Pancreas (tissue), 10 donors: ENCODE results near the gene EXOC4. TPM values are rescaled to one million over a fixed set of nuclear protein-coding genes. Genes with fewer than 3 reads are reported as not detected.

ENCODE experiments used
- ATAC-seq, 4 donors: fragments of 200-7000 bp; cut with Tn5 transposase; one replicate each; pipeline versions ENCODE4 v1.8.0 to v1.9.1; 2020; ENCODE audit warnings: mild to moderate bottlenecking in 4 of 4, moderate library complexity in 4 of 4
- DNase-seq, 6 donors: peaks; one replicate each; pipeline ENCODE4 v3.0.0-alpha.2; 2020
- FAIRE-seq: peaks from 2 replicates; lab custom pipeline; 2012; peaks lifted over from hg19 to GRCh38; lab: Jason Lieb, UNC
- H3K27ac ChIP-seq, 4 donors: fragments of 200-600 bp; sonication (generic); 1 replicate in 3 of 4; 2 replicates in 1 of 4; pipeline versions ENCODE4 v1.5.0 to v1.8.0; 2020
- H3K27me3 ChIP-seq, 4 donors: fragments of 200-600 bp; one replicate each; pipeline ENCODE4 v1.8.0; 2021
- H3K36me3 ChIP-seq, 3 donors: fragments of 200-600 bp; sonication (generic) in 1 of 3; one replicate each; pipeline versions ENCODE4 v1.5.0 to v1.8.0; 2020 to 2021
- H3K4me1 ChIP-seq, 3 donors: fragments of 200-600 bp; one replicate each; pipeline ENCODE4 v1.8.0; 2021
- H3K4me3 ChIP-seq, 4 donors: fragments of 200-600 bp; sonication (generic) in 2 of 4; one replicate each; pipeline versions ENCODE4 v1.5.0 to v1.8.0; 2020 to 2021
- H3K9me3 ChIP-seq, 4 donors: fragments of 200-600 bp; one replicate each; pipeline ENCODE4 v1.8.0; 2021
- WGBS, 2 donors: extraction: QIAGEN DNeasy Blood & Tissue Kit; methylation state at CpG; one replicate each; pipeline ENCODE4 v1.1.7; 2013; 5-methylcytosine and 5-hydroxymethylcytosine counted together
- intact Hi-C, 3 donors: fragments of 100-400 bp; cut with DNase I; formaldehyde crosslinking; loops; one replicate each; pipeline versions ENCODE4 v1.11.1 to v1.14.2; 2022
- polyA plus RNA-seq, 2 donors: library from polyadenylated mRNA; stranded (reverse); fragments of 200-250 nt; gene quantifications; one replicate each; pipeline ENCODE4 v1.2.3, GENCODE V29; 2013
- total RNA-seq, 6 donors: library from RNA; stranded (reverse); fragmentation: NEBNext Ultra II Directional in 4 of 6; extraction: Animal tissue kit (Norgen Biotek cat#: 25700) in 4 of 6; gene quantifications; one replicate each; pipeline versions ENCODE4 v1.2.1 to v1.2.4, GENCODE V29; 2021 to 2023
- TF ChIP-seq, protein P1 (sequence below), 4 donors: fragments of 200-600 bp; sonication (generic) in 3 of 4; IDR thresholded peaks; one replicate each; pipeline versions ENCODE4 v1.5.0 to v1.8.0; 2021; ENCODE audit warnings: antibody characterized with exemption in 4 of 4
- donor health status: healthy with polysubstance abuse.
- donor health status: DM: no; HTN: no; CAD: no; lungs with moderate emphysema.
- donor health status: DM: no; HTN: no; CAD: no.
- donor health status: control.
- donor health status: control.
- donor health status: Bipolar disorder and iron deficiency.
- donor health status: DM: yes; HTN: yes; CAD: no.
- donor health status: DM: no; HTN: no; CAD: no.
- donor health status: DM: no; HTN: no; CAD: no.
- donor health status: DM: yes; HTN: yes; CAD: no.

Gene EXOC4
- total and polyA plus RNA-seq, 8 donors, result 13.4 to 81.2 (median 53.8) TPM

DNA sequence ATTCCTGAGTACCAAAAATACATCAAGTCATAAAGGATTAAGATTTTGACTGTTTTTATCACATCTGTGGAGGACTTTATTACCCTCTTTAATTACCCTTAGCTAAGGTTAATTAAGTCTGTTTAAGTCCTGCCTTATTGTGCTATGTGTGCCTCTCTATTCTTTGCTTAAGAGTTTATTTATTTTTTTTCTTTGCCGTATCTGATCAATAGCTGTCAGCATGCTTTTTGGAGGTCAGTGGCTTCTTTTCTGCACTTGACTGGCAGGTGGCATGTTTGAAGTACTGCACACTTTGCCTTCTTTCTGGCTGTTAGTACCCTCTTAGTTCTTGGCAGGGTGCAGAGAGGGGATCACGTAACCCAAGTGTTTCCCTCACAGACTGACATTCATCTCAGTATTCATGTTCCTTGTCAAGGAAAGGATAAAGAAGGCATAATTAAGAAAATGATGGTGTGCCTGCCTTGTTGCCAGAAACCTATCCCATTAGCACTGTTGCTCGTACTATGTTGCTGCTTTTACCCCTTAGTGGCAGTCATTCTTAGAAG is 225.8 kb downstream of the EXOC4 start:
- ATAC-seq, result no peak
- intact Hi-C loops, result no loop called here
- H3K4me3 ChIP-seq, result no peak overlapping the region
- no peaks in the 10 kb centered on the region for H3K4me1 ChIP-seq
- no peaks in the 10 kb centered on the region for H3K27me3 ChIP-seq
- TF ChIP-seq, protein P1, sequence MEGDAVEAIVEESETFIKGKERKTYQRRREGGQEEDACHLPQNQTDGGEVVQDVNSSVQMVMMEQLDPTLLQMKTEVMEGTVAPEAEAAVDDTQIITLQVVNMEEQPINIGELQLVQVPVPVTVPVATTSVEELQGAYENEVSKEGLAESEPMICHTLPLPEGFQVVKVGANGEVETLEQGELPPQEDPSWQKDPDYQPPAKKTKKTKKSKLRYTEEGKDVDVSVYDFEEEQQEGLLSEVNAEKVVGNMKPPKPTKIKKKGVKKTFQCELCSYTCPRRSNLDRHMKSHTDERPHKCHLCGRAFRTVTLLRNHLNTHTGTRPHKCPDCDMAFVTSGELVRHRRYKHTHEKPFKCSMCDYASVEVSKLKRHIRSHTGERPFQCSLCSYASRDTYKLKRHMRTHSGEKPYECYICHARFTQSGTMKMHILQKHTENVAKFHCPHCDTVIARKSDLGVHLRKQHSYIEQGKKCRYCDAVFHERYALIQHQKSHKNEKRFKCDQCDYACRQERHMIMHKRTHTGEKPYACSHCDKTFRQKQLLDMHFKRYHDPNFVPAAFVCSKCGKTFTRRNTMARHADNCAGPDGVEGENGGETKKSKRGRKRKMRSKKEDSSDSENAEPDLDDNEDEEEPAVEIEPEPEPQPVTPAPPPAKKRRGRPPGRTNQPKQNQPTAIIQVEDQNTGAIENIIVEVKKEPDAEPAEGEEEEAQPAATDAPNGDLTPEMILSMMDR (IDR thresholded peaks at IDR 0.05), result no peak
- H3K36me3 ChIP-seq, result peaks cover 0 to 4% (median 0%) of the 10 kb centered on the region in 3 donors
- H3K27ac ChIP-seq, result no peak overlapping the region
- DNase-seq, result no peak
- WGBS, 2 donors, result 50 to 55% methylated on average over 3 of the region's 3 CpGs
- H3K9me3 ChIP-seq, result no peaks in the 10 kb centered on the region
- no peak for FAIRE-seq

DNA sequence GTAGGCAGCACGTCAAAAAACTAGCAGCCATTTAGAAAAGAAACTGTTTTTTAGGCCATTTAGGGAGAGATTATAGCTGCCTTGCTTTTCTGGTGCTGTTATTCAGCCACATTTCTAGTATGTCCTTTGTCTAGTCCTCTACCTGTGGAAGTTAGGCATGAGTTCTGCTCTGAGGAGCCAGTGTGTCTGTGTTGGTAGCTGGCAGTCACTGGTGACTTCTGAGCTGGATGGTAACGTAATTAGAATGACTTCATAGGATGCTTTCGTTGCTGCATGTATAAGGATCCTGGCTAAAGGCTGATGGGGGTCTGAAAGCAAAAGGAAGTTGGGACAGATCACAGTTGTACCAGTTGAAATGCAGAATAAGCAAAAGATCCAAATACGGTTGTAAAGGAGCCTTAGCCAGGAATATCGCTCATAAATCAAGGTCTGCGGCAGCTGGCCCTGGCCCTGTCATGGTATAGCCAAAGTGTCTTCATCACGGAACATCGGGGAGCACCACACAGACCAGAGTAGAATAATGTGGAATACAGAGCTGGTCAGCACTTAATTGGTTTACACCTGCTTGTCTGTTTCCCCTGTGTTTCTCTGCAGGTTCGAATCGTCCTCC is 226.7 kb downstream of the EXOC4 start:
- H3K4me1 ChIP-seq, result no peaks in the 10 kb centered on the region
- intact Hi-C loops, result no loop called here
- 96 to 98% methylated on average over 10 of the region's 10 CpGs for WGBS, 2 donors
- FAIRE-seq (no peak), DNase-seq (no peak), ATAC-seq (no peak)
- H3K36me3 ChIP-seq, result peaks cover 0 to 4% (median 0%) of the 10 kb centered on the region in 3 donors
- no peak overlapping the region for H3K4me3 ChIP-seq
- no peaks in the 10 kb centered on the region for H3K27me3 ChIP-seq
- TF ChIP-seq, protein P1 (IDR thresholded peaks at IDR 0.05), result no peak
- no peak overlapping the region for H3K27ac ChIP-seq
- H3K9me3 ChIP-seq, result no peaks in the 10 kb centered on the region

DNA sequence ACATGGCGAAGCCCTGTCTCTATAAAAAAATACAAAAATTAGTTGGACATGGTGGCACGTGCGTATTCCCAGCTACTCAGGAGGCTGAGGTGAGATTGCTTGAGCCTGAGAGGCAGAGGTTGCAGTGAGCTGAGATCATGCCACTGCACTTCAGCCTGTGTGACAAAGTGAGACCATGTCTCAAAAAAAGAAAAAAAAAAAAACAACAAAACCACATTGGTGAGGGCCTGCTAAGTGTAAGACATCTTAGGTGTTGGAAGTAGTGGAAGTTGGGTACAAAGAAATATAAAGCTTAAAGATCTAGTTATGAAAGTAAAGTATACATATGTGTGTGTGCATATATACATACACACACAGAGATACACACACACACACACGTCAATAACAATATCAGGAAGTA is 228.0 kb downstream of the EXOC4 start:
- DNase-seq, result no peak
- intact Hi-C loops, result no loop called here
- no peak for FAIRE-seq
- TF ChIP-seq, protein P1 (IDR thresholded peaks at IDR 0.05), result no peak
- Histone ChIP-seq H3K27me3 (no peaks in the 10 kb centered on the region), H3K36me3 (peaks cover 0 to 4% (median 0%) of the 10 kb centered on the region in 3 donors), H3K27ac (no peak overlapping the region), H3K4me1 (no peaks in the 10 kb centered on the region), H3K4me3 (no peak overlapping the region), H3K9me3 (no peaks in the 10 kb centered on the region)
- WGBS, 2 donors, result 97 to 99% methylated on average over 4 of the region's 4 CpGs
- ATAC-seq, result no peak

DNA sequence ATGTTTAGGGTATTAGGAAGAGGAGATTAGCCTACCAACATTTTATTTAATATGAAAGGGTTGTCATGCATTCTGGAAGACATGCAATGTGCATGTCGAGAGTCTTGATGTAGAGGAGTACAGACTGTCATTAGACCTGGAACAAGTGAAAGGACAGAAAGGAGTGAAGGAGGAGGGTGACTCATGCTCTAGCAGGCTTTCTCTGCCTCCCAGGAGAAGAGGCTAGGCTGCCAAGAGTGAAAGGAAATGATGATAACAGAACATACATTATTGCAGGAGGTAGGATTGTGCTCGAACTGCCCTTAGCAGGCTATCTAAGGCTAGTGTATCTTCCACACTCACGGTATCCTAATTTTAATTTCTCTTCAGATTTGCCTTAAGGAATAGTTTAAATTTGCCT is 228.8 kb downstream of the EXOC4 start:
- 89 to 91% methylated on average over 3 of the region's 3 CpGs for WGBS, 2 donors
- no peak for DNase-seq
- Histone ChIP-seq H3K4me3 (no peak overlapping the region), H3K27ac (no peak overlapping the region), H3K27me3 (no peaks in the 10 kb centered on the region), H3K9me3 (no peaks in the 10 kb centered on the region), H3K36me3 (peaks cover 0 to 4% (median 0%) of the 10 kb centered on the region in 3 donors), H3K4me1 (no peaks in the 10 kb centered on the region)
- TF ChIP-seq, protein P1 (IDR thresholded peaks at IDR 0.05), result no peak
- ATAC-seq, result no peak
- intact Hi-C loops, result no loop called here
- FAIRE-seq, result no peak

DNA sequence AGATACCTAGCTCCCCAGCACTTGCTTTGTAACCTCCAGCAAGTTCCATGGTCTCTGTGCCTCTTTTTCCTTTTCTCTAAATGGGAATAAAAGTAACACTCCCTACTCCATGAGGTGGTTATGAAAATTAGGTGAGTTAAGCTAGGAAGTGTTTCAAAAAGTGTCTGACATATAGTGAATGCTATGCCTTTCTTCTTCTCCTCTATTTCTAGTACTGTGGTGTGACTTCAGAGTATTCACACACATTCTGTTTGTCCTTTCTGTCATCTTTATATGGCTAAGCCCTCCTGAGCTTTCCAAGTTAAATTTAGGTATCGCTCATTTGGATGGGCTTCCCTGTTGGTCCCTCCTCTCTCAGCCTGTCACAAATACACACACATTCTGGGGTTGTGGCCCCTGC is 229.7 kb downstream of the EXOC4 start:
- TF ChIP-seq, protein P1 (IDR thresholded peaks at IDR 0.05), result no peak
- DNase-seq (no peak), FAIRE-seq (no peak), ATAC-seq (no peak)
- H3K9me3 ChIP-seq, result no peaks in the 10 kb centered on the region
- no peak overlapping the region for H3K27ac ChIP-seq
- intact Hi-C loops, result no loop called here
- 98 to 100% methylated on average over 1 of the region's 1 CpG for WGBS, 2 donors
- no peaks in the 10 kb centered on the region for H3K4me1 ChIP-seq
- no peaks in the 10 kb centered on the region for H3K27me3 ChIP-seq
- no peak overlapping the region for H3K4me3 ChIP-seq
- H3K36me3 ChIP-seq, result peaks cover 0 to 4% (median 0%) of the 10 kb centered on the region in 3 donors
